HepG2 (cell line): ENCODE measurements around the gene AARS2. TPM values are rescaled to one million over a fixed set of nuclear protein-coding genes. Genes with fewer than 3 reads are reported as not detected.

ENCODE experiments used
- ARHGAP35 ChIP-seq: sonication (generic); formaldehyde crosslinking; IDR thresholded peaks from 2 replicates; pipeline ENCODE4 v1.9.0; 2022; ENCODE audit warnings: mild to moderate bottlenecking, inconsistent platforms, moderate library complexity, missing genetic modification reagents, borderline replicate concordance
- ATF3 ChIP-seq: sonication (generic); formaldehyde crosslinking; IDR thresholded peaks from 2 replicates; pipeline ENCODE4 v1.4.0; 2020; ENCODE audit warnings: missing genetic modification reagents
- ATF5 ChIP-seq: sonication (generic); formaldehyde crosslinking; IDR thresholded peaks from 2 replicates; pipeline ENCODE4 v1.4.0; 2020; ENCODE audit warnings: mild to moderate bottlenecking, low read depth, missing genetic modification reagents
- DMTF1 ChIP-seq: sonication (generic); formaldehyde crosslinking; IDR thresholded peaks from 2 replicates; pipeline ENCODE4 v1.4.0; 2020; ENCODE audit warnings: mild to moderate bottlenecking, missing genetic modification reagents
- EZH2 ChIP-seq: conservative IDR thresholded peaks from 2 replicates; pipeline ENCODE4 v1.6.1; 2012; ENCODE audit warnings: mild to moderate bottlenecking, low read depth, low read length, moderate library complexity
- GATAD2A ChIP-seq: IDR thresholded peaks from 2 replicates; pipeline ENCODE4 v1.6.1; 2016
- GTF3A ChIP-seq: sonication (generic); formaldehyde crosslinking; conservative IDR thresholded peaks from 2 replicates; pipeline ENCODE4 v1.4.0; 2020; ENCODE audit warnings: mild to moderate bottlenecking, missing genetic modification reagents
- HNF4A ChIP-seq: sonication (generic); formaldehyde crosslinking; IDR thresholded peaks from 2 replicates; pipeline ENCODE4 v1.4.0; 2020; ENCODE audit warnings: missing genetic modification reagents
- JUNB ChIP-seq: sonication (generic); formaldehyde crosslinking; IDR thresholded peaks from 2 replicates; pipeline ENCODE4 v1.8.0; 2022; ENCODE audit warnings: missing genetic modification reagents, mild to moderate bottlenecking, borderline replicate concordance
- KLF11 ChIP-seq: IDR thresholded peaks from 2 replicates; pipeline ENCODE4 v1.6.1; 2016; ENCODE audit warnings: missing compliant biosample characterization
- KLF9 ChIP-seq: IDR thresholded peaks from 2 replicates; pipeline ENCODE4 v1.6.1; 2016; ENCODE audit warnings: low read depth
- NFE2L2 ChIP-seq: fragments of 150-350 bp; IDR thresholded peaks from 2 replicates; pipeline ENCODE4 v1.6.1; 2014; ENCODE audit warnings: low read length
- NR2F6 ChIP-seq, 2 experiments: IDR thresholded peaks; 2 replicates each; pipeline ENCODE4 v1.6.1; 2016; ENCODE audit warnings: antibody characterized with exemption in 1 of 2, mild to moderate bottlenecking in 1 of 2
- PHF8 ChIP-seq: sonication (generic); formaldehyde crosslinking; IDR thresholded peaks from 2 replicates; pipeline ENCODE4 v1.5.0; 2020; ENCODE audit warnings: missing genetic modification reagents
- POLR2AphosphoS5 ChIP-seq: IDR thresholded peaks from 2 replicates; pipeline ENCODE4 v1.6.1; 2012; ENCODE audit warnings: low read depth, low read length
- PTBP1 ChIP-seq: fragments of 200-400 bp; formaldehyde crosslinking; IDR thresholded peaks from 2 replicates; pipeline ENCODE4 v1.6.1; 2018; ENCODE audit warnings: low read length, low read depth; ENCODE audit not compliant: poor library complexity, severe bottlenecking
- RARG ChIP-seq: sonication (generic); formaldehyde crosslinking; IDR thresholded peaks from 2 replicates; pipeline ENCODE4 v1.4.0; 2020; ENCODE audit warnings: low read depth, mild to moderate bottlenecking, missing genetic modification reagents
- REXO4 ChIP-seq: sonication (generic); formaldehyde crosslinking; IDR thresholded peaks from 2 replicates; pipeline ENCODE4 v1.8.0; 2022; ENCODE audit warnings: missing genetic modification reagents, mild to moderate bottlenecking, borderline replicate concordance
- RFXAP ChIP-seq: sonication (generic); formaldehyde crosslinking; IDR thresholded peaks from 2 replicates; pipeline ENCODE4 v1.4.0; 2020; ENCODE audit warnings: missing genetic modification reagents, borderline replicate concordance
- SMAD9 ChIP-seq: sonication (generic); formaldehyde crosslinking; IDR thresholded peaks from 2 replicates; pipeline ENCODE4 v1.5.1; 2020; ENCODE audit warnings: mild to moderate bottlenecking, missing genetic modification reagents
- THAP8 ChIP-seq: sonication (generic); formaldehyde crosslinking; IDR thresholded peaks from 2 replicates; pipeline ENCODE4 v1.5.1; 2020; ENCODE audit warnings: missing genetic modification reagents, mild to moderate bottlenecking, borderline replicate concordance
- THYN1 ChIP-seq: sonication (generic); formaldehyde crosslinking; IDR thresholded peaks from 2 replicates; pipeline ENCODE4 v1.8.1; 2023; ENCODE audit warnings: low read depth, mild to moderate bottlenecking, moderate library complexity, missing genetic modification reagents, borderline replicate concordance
- YEATS2 ChIP-seq: sonication (generic); formaldehyde crosslinking; IDR thresholded peaks from 2 replicates; pipeline ENCODE4 v1.4.0; 2020; ENCODE audit warnings: missing genetic modification reagents, borderline replicate concordance
- ZNF501 ChIP-seq: sonication (generic); formaldehyde crosslinking; IDR thresholded peaks from 2 replicates; pipeline ENCODE4 v1.5.1; 2020; ENCODE audit warnings: mild to moderate bottlenecking, moderate library complexity, missing genetic modification reagents
- ZNF550 ChIP-seq: sonication (generic); formaldehyde crosslinking; IDR thresholded peaks from 2 replicates; pipeline ENCODE4 v1.4.0; 2020; ENCODE audit warnings: mild to moderate bottlenecking, missing genetic modification reagents, borderline replicate concordance
- ZNF766 ChIP-seq: sonication (generic); formaldehyde crosslinking; IDR thresholded peaks from 2 replicates; pipeline ENCODE4 v1.5.0; 2020; ENCODE audit warnings: missing genetic modification reagents, borderline replicate concordance
- polyA plus RNA-seq, 8 experiments: library from polyadenylated mRNA; depleted of rRNA in 3 of 8; stranded (reverse) in 7 of 8; unstranded in 1 of 8; fragments of >200 nt; fragmentation: Illumina TruSeq in 4 of 8; extraction: Trizol in 4 of 8; gene quantifications; 2 replicates each; pipeline versions ENCODE4 v1.2.1 to v1.2.3, GENCODE V29; 2011 to 2016; ENCODE audit warnings: low read depth in 4 of 8, missing spikeins in 1 of 8, mixed read lengths in 1 of 8; ENCODE audit not compliant: insufficient read depth in 1 of 8
- total RNA-seq, 5 experiments: library from RNA; depleted of rRNA; stranded (reverse); fragments of >200 nt; fragmentation: Illumina TruSeq; extraction: Trizol; gene quantifications; 2 replicates each; pipeline ENCODE4 v1.2.3, GENCODE V29; 2016; ENCODE audit warnings: low read depth in 1 of 5

The AARS2 gene
- total and polyA plus RNA-seq, 2 of the 13 experiments (the other 11 are each of a cell fraction or from before 2014, with no cell fraction given): 7.5 to 24.1 TPM

GRCh38 chr6:44312901-44313788, at the start of gene AARS2 (continued):
- TF ChIP-seq ZNF766 (CRISPR knock-in tag) (peak; percentile 90; the same call in 1 of the 2 replicates), RFXAP (CRISPR knock-in tag) (peak; percentile 95), ARHGAP35 (peak; percentile 96), POLR2AphosphoS5 (peak; percentile 96), NR2F6 (IDR thresholded peaks at IDR 0.05) (no peak), NR2F6 (CRISPR knock-in tag; IDR thresholded peaks at IDR 0.05) (peak; percentile 76; the same call in 1 of the 2 replicates), GATAD2A (CRISPR knock-in tag) (peak; percentile 93), ATF5 (peak; percentile 82; the same call in 1 of the 2 replicates), ATF3 (peak; percentile 80), ZNF501 (peak; percentile 99), EZH2 (no peak), ZNF550 (0 out of 2 replicates have a peak, but pooled peaks have one; percentile 21), SMAD9 (peak; percentile 81; the same call in 1 of the 2 replicates), DMTF1 (0 out of 2 replicates have a peak, but pooled peaks have one; percentile 82), PTBP1 (peak; percentile 53), THAP8 (CRISPR knock-in tag) (peak; percentile 42; the same call in 1 of the 2 replicates), YEATS2 (CRISPR knock-in tag) (peak; percentile 99), KLF11 (peak; percentile 97), THYN1 (CRISPR knock-in tag) (no peak), REXO4 (CRISPR knock-in tag) (peak; percentile 82; the same call in 1 of the 2 replicates), RARG (peak; percentile 84; the same call in 1 of the 2 replicates), JUNB (peak; percentile 64; the same call in 1 of the 2 replicates), GTF3A (CRISPR knock-in tag) (peak; percentile 83; the same call in 1 of the 2 replicates), HNF4A (CRISPR knock-in tag) (peak; percentile 52), PHF8 (CRISPR knock-in tag) (peak; percentile 98), KLF9 (CRISPR knock-in tag) (no peak), NFE2L2 (no peak)
